Activated naive CD4-positive, alpha-beta T cell treated with anti-CD3 and anti-CD28 coated beads for 36 hours (primary cell): ENCODE measurements around the gene UST. TPM values are rescaled to one million over a fixed set of nuclear protein-coding genes. Genes with fewer than 3 reads are reported as not detected.

Experiments used
- CTCF ChIA-PET: fragments of 350-600 bp; sonication (Branson Sonifier 250); formaldehyde crosslinking; loops from one replicate; lab custom pipeline; 2021; ENCODE audit warnings: antibody characterized with exemption; lab: Charles Lee
- DNase-seq: peaks from one replicate; pipeline ENCODE4 v3.0.0-alpha.2; 2020
- H3K27ac Mint-ChIP-seq: one replicate; pipeline ENCODE4 v1.8.0; 2021; ENCODE audit warnings: mild to moderate bottlenecking, mixed read lengths
- H3K27me3 Mint-ChIP-seq: one replicate; pipeline ENCODE4 v1.8.0; 2021; ENCODE audit warnings: low read depth, mixed read lengths
- H3K36me3 Mint-ChIP-seq: one replicate; pipeline ENCODE4 v1.8.0; 2021; ENCODE audit warnings: low read depth, mixed read lengths
- H3K4me1 Mint-ChIP-seq: one replicate; pipeline ENCODE4 v1.8.0; 2021; ENCODE audit warnings: low read depth, mixed read lengths
- H3K4me3 Mint-ChIP-seq: one replicate; pipeline ENCODE4 v1.8.0; 2021; ENCODE audit warnings: mild to moderate bottlenecking, moderate library complexity, mixed read lengths
- H3K9me3 Mint-ChIP-seq: one replicate; pipeline ENCODE4 v1.8.0; 2021; ENCODE audit warnings: mixed read lengths
- intact Hi-C: fragments of 100-400 bp; cut with micrococcal nuclease; formaldehyde crosslinking; loops from one replicate; pipeline ENCODE4 v1.15.1; 2023
- total RNA-seq, 2 experiments: library from RNA; stranded (reverse); gene quantifications; one replicate each; pipeline ENCODE4 v1.2.3, GENCODE V29; 2021

The UST gene, protein sequence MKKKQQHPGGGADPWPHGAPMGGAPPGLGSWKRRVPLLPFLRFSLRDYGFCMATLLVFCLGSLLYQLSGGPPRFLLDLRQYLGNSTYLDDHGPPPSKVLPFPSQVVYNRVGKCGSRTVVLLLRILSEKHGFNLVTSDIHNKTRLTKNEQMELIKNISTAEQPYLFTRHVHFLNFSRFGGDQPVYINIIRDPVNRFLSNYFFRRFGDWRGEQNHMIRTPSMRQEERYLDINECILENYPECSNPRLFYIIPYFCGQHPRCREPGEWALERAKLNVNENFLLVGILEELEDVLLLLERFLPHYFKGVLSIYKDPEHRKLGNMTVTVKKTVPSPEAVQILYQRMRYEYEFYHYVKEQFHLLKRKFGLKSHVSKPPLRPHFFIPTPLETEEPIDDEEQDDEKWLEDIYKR
- under 1 TPM; 0.20 to 0.74 TPM for total RNA-seq

DNA sequence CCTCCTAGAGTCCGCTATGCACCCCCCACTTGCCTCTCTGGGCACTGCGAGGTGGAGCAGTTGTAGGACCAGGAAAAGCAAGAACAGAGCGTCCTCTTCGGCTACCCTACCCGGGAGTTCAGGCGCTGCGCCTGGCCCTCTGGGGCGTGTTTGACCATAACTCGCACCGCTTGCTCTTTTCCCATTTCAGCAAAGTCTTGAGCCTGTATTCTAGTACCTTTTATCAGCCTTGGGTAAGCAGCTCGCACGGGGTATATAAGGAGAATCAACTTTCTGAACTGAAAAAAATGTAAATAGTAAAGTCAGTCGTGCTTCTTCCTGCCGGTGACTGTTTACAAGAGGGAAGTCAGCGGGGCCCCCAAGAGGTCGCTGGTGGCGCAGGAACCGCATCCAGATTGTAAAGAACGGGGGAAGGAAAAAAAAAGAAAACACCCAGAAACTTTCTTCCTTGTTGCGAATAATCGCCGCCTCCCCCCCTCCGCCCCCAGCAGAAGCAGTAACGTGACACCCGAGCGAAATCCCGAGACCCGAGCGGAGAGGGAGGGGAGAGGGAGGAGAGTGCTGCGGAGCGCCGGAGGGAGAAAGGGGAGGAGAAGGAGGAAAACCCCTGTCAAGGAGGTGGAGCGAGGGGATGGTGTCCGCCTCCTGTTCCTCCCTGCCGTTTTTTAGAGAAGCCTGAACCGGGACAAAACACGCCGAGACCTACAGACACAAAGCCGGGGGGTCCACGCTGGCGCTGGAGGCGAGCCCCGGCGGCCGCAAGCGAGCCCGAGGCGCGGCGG is at the start of gene UST:
Gene UST, plus strand, starts transcription at position 668 of the 782 bp plus-strand sequence. CDS start 401 bp downstream, outside the sequence.
- peak within 1 kb of the TSS; percentile 83 for H3K4me3 Mint-ChIP-seq
- intact Hi-C loops = loop anchor here (1.0 to 5.0 kb wide), 7 partner anchors 14 to 686 kb away; no protein-coding TSS in a partner anchor
- CTCF ChIA-PET = interaction anchor here (1.6 kb wide), 1 partner anchor 29 kb away, joined by 4 read pairs; no protein-coding TSS in a partner anchor
- peaks cover 48% of the 10 kb centered on the region for H3K27me3 Mint-ChIP-seq
- no peaks in the 10 kb centered on the region for H3K9me3 Mint-ChIP-seq
- peaks cover 13% of the 10 kb centered on the region for H3K4me1 Mint-ChIP-seq
- H3K27ac Mint-ChIP-seq = peak within 1 kb of the TSS; percentile 25
- DNase-seq = peak; percentile 73
- no peaks in the 10 kb centered on the region for H3K36me3 Mint-ChIP-seq

DNA sequence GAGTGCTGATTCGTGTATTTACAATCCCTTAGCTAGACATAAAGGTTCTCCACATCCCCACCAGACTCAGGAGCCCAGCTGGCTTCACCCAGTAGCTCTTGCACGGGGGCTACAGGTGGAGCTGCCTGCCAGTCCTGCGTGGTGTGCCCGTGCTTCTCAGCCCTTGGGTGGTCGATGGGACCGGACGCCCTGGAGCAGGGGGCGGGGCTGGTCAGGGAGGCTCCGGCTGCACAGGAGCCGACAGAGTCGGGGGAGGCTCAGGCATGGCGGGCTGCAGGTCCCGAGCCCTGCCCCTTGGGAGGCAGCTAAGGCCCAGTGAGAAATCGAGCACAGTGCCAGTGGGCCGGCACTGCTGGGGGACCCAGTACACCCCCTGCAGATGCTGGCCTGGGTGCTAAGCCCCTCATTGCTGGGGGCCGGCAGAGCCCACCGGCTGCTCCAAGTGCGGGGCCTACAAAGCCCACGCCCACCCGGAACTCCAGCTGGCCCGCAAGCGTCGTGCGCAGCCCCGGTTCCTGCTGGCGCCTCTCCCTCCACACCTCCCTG is 48.9 kb upstream of the UST start:
- DNase-seq = no peak
- no peaks in the 10 kb centered on the region for H3K36me3 Mint-ChIP-seq
- peaks cover 2% of the 10 kb centered on the region for H3K9me3 Mint-ChIP-seq
- CTCF ChIA-PET = interaction anchor here (0.6 kb wide), 1 partner anchor 136 kb away, joined by 3 read pairs; no protein-coding TSS in a partner anchor
- H3K4me3 Mint-ChIP-seq = no peak overlapping the region
- H3K27ac Mint-ChIP-seq = no peak overlapping the region
- peaks cover 5% of the 10 kb centered on the region for H3K27me3 Mint-ChIP-seq
- H3K4me1 Mint-ChIP-seq = peaks cover 7% of the 10 kb centered on the region
- intact Hi-C loops = no loop called here

DNA sequence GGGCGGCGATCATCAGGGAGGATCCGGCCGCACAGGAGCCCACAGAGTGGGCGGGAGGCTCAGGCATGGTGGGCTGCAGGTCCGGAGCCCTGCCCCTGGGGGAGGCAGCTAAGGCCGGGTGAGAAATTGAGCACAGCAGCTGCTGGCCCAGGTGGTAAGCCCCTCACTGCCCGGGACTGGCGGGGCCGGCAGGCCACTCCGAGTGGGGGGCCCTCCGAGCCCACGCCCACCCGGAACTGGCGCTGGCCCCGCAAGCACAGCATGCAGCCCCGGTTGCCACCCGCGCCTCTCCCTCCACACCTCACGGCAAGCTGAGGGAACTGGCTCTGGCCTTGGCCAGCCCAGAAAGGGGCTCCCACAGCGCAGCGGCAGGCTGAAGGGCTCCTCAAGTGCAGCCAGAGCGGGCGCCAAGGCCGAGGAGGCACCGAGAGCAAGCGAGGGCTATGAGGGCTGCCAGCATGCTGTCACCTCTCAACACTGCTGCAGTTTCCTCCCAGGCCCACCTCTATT is 48.1 kb upstream of the UST start:
- DNase-seq = no peak
- Mint-ChIP-seq H3K36me3 (no peaks in the 10 kb centered on the region), H3K4me3 (no peak overlapping the region), H3K27me3 (peaks cover 5% of the 10 kb centered on the region), H3K27ac (no peak overlapping the region), H3K4me1 (peaks cover 7% of the 10 kb centered on the region), H3K9me3 (peaks cover 4% of the 10 kb centered on the region)
- intact Hi-C loops = no loop called here
- CTCF ChIA-PET = no interaction called here

DNA sequence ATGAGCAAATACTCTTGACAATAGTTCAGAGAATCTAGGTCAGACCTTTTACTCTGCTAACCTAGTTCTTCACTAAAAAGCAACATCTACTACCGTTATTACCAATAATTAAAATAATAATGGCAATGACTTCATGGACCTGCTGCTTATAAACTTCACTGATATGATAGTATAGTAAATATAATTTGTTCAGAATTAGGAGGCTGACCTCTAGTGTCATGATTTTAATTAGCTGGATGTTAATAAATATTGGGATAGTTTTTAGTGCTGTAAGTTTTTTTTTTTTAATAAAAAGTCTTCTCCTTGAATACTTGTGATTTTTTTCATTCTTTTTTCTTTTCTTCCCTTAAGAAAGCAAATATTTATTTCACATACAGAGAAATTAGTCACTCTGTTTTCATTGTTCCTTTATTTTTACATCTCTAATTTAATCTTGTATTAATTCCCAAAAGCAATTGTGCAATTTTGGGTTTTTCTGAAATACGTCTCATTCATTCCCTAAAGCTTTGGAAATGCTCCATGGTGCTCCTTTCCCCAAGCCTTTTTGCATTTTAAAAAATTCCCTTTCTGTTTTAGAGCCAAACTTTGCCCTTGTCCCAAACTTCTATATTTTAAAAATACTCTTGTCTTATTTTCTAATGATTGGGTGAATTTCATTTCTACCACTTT is 46.6 kb upstream of the UST start:
- H3K27ac Mint-ChIP-seq = no peak overlapping the region
- H3K27me3 Mint-ChIP-seq = peaks cover 11% of the 10 kb centered on the region
- H3K36me3 Mint-ChIP-seq = no peaks in the 10 kb centered on the region
- H3K4me3 Mint-ChIP-seq = no peak overlapping the region
- CTCF ChIA-PET = no interaction called here
- no peak for DNase-seq
- intact Hi-C loops = no loop called here
- peaks cover 7% of the 10 kb centered on the region for H3K4me1 Mint-ChIP-seq
- peaks cover 4% of the 10 kb centered on the region for H3K9me3 Mint-ChIP-seq

DNA sequence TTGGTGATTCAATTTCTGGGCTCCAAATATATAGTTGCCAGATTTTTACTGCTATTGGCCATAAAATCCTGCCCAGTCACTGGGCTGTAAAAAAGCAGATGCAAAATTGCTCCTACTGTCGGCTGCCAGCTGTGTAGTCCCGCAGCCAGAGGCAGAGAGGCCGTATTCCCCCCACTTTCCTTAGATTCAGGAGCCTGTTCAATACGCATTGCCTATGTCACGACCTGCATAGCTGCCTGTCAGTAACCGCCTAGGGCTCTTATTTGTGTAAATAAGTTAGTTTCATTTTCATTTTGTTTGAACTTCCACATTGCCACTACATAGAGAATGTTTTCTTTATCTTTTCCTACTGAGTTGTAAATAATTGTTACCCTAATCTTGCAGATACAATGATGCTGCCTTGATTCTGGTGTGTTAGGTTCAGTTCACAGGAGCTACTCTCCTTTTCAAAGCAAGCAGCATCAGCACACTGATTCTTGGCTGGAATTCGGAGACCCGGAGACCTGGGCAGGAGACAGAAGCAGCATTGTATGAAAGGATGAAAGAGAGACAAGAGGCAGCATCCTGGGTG is 46.0 kb upstream of the UST start:
- Mint-ChIP-seq H3K27me3 (peaks cover 11% of the 10 kb centered on the region), H3K4me1 (peaks cover 7% of the 10 kb centered on the region), H3K36me3 (no peaks in the 10 kb centered on the region), H3K4me3 (peak overlapping the region; percentile 7), H3K27ac (no peak overlapping the region), H3K9me3 (peaks cover 4% of the 10 kb centered on the region)
- peak; percentile 6 for DNase-seq
- intact Hi-C loops = no loop called here
- CTCF ChIA-PET = no interaction called here

DNA sequence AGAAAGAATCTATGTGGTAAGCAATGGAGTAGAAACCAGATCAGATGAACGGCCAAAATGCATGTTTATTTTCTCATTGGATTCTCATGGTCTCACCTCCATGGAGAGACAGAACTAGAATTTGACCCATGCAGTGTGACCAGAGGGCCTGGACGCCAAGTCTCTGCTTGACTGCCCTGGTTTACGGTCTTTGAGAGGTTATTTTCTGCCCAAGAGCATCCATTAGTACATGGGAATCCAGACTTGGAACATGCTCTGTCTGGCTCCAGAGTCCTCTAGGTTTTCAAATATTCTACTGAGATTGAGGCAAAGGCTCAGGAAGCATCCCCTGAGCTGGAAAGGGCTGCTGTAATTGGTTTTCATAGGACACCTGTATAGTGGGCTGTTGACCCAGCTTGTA is 45.5 kb upstream of the UST start:
- CTCF ChIA-PET = no interaction called here
- DNase-seq = no peak
- H3K9me3 Mint-ChIP-seq = peaks cover 4% of the 10 kb centered on the region
- H3K36me3 Mint-ChIP-seq = no peaks in the 10 kb centered on the region
- intact Hi-C loops = no loop called here
- no peak overlapping the region for H3K27ac Mint-ChIP-seq
- H3K27me3 Mint-ChIP-seq = peaks cover 11% of the 10 kb centered on the region
- no peak overlapping the region for H3K4me3 Mint-ChIP-seq
- H3K4me1 Mint-ChIP-seq = peaks cover 7% of the 10 kb centered on the region

DNA sequence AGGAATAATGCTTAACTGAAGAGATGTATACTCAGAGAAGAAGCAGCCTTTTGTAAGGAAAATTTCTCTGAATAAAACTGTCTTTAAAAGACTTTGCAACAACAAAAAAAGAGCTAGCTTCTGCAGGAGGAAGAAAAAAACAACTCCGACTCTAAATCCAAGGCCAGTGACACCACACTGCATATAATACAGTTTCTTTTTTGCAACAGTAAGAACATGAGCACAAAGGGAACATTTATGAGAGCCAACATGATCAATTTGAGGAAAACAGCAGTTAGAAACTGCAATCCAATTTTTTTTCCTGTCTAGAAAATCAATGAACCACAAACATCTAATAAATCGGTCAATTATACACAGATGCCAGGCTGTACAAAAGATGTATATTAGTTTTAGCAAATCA is 42.9 kb upstream of the UST start:
- CTCF ChIA-PET = no interaction called here

GRCh38 chr6:148704400-148705246 is 42.2 kb upstream of the UST start:
- Mint-ChIP-seq H3K9me3 (peaks cover 4% of the 10 kb centered on the region), H3K27ac (no peak overlapping the region), H3K27me3 (peaks cover 9% of the 10 kb centered on the region), H3K4me3 (no peak overlapping the region), H3K36me3 (no peaks in the 10 kb centered on the region), H3K4me1 (peaks cover 7% of the 10 kb centered on the region)
- no peak for DNase-seq
- intact Hi-C loops = no loop called here
- CTCF ChIA-PET = no interaction called here

More for the DNA sequence above, 42.9 kb upstream of the UST start:
- peaks cover 9% of the 10 kb centered on the region for H3K27me3 Mint-ChIP-seq
- intact Hi-C loops = no loop called here
- H3K4me3 Mint-ChIP-seq = no peak overlapping the region
- no peak for DNase-seq
- no peak overlapping the region for H3K27ac Mint-ChIP-seq
- H3K36me3 Mint-ChIP-seq = no peaks in the 10 kb centered on the region
- peaks cover 7% of the 10 kb centered on the region for H3K4me1 Mint-ChIP-seq
- H3K9me3 Mint-ChIP-seq = peaks cover 4% of the 10 kb centered on the region

DNA sequence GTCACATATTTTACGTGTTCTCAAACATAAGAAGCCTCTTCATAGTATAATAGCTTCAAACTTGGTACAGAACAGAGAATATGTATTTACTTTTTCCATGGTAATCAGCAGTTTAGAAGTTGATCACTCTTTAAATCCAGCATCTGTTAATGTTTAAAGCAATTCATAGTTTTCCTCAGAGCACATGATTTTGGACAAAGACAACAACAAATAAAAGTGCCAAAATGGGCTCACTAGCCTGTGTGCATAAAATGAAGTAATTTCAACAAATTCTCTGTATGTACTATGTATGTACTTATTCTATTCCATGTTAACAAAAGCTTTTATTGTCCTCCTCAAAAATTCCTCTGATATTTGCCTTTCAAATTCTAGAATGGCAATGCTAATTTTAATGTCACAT is 38.1 kb upstream of the UST start:
- H3K9me3 Mint-ChIP-seq = peaks cover 1% of the 10 kb centered on the region
- H3K4me3 Mint-ChIP-seq = no peak overlapping the region
- H3K36me3 Mint-ChIP-seq = no peaks in the 10 kb centered on the region
- DNase-seq = no peak
- CTCF ChIA-PET = no interaction called here
- intact Hi-C loops = no loop called here
- peaks cover 6% of the 10 kb centered on the region for H3K27me3 Mint-ChIP-seq
- H3K27ac Mint-ChIP-seq = no peak overlapping the region
- H3K4me1 Mint-ChIP-seq = peaks cover 3% of the 10 kb centered on the region

DNA sequence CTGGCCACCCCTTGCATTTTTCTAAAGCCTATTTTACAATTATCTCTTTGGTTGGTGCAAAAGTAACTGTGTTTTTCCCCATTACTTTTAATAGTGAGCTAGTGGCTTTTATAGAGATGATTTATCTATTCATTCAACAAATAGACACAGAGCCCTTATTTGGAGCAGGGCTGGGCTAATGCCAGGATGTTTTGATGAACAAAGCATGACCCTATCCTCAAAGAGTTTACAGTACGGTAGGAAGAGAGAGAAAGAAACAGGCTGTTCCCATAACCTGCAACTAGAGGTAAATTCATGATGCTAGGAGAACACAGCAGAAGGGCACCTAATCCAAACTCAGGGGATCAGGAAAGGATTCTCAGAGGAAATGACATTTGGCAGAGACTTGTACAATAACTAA is 37.3 kb upstream of the UST start:
- no peaks in the 10 kb centered on the region for H3K36me3 Mint-ChIP-seq
- H3K4me1 Mint-ChIP-seq = peaks cover 3% of the 10 kb centered on the region
- CTCF ChIA-PET = interaction anchor here (0.5 to 0.7 kb wide), 2 partner anchors 22 to 129 kb away, joined by 3 to 5 read pairs; no protein-coding TSS in a partner anchor
- intact Hi-C loops = no loop called here
- H3K4me3 Mint-ChIP-seq = no peak overlapping the region
- DNase-seq = no peak
- H3K27ac Mint-ChIP-seq = no peak overlapping the region
- H3K27me3 Mint-ChIP-seq = peaks cover 3% of the 10 kb centered on the region
- peaks cover 6% of the 10 kb centered on the region for H3K9me3 Mint-ChIP-seq
